Measurements from ENCODE around the gene FAM89A. TPM values are rescaled to one million over a fixed set of nuclear protein-coding genes. Genes with fewer than 3 reads are reported as not detected.
"Not testable (repeated sequence)": the region's sequence is repeated elsewhere in the genome, so short reads cannot be mapped to it uniquely, and the experiment has no call there.

The FAM89A gene
- total and polyA plus RNA-seq, 9 of the 15 experiments (the other 6 are each of a cell fraction or from before 2014, with no cell fraction given), result 8.7 to 66.2 (median 43.3) TPM

- peak; percentile 53; the same call in 1 of the 2 replicates for TF ChIP-seq ELK3 (CRISPR knock-in tag; IDR thresholded peaks at IDR 0.05)
- peak; percentile 24; the same call in 1 of the 2 replicates for TF ChIP-seq GATAD2B (IDR thresholded peaks at IDR 0.05; ENCODE audit: borderline replicate concordance)
- TF ChIP-seq ZMIZ1 (IDR thresholded peaks at IDR 0.05; ENCODE audit: low read depth in 2 of 2, low read length in 2 of 2), result 0 out of 4 replicates have a peak, but pooled peaks of 1 of the 2 experiments have one; percentile 10
- TF ChIP-seq TCF3 (CRISPR knock-in tag; IDR thresholded peaks at IDR 0.05), result peak; percentile 71
- TF ChIP-seq HDGF (IDR thresholded peaks at IDR 0.05), result peak; percentile 55; the same call in 1 of the 2 replicates
- TF ChIP-seq REST (IDR thresholded peaks at IDR 0.05; ENCODE audit: borderline replicate concordance), result not testable (repeated sequence)
- TF ChIP-seq REST (CRISPR knock-in tag; IDR thresholded peaks at IDR 0.05; ENCODE audit: low read depth), result 0 out of 2 replicates have a peak, but pooled peaks have one; percentile 22
- TF ChIP-seq NBN (IDR thresholded peaks at IDR 0.05; ENCODE audit: low read depth), result peak; percentile 32; the same call in 1 of the 2 replicates
- TF ChIP-seq KLF16 (IDR thresholded peaks at IDR 0.05), result peak; percentile 69
- peak in 1 of 2 experiments; percentile 64; a peak in 1 of 4 replicates for TF ChIP-seq ZNF639 (CRISPR knock-in tag; conservative IDR thresholded peaks at IDR 0.05 in 1 of 2, IDR thresholded peaks at IDR 0.05 in 1 of 2)
- TF ChIP-seq NR1H2 (CRISPR knock-in tag; IDR thresholded peaks at IDR 0.05), result 0 out of 2 replicates have a peak, but pooled peaks have one; percentile 52
- TF ChIP-seq KDM1A (IDR thresholded peaks at IDR 0.05), result peak; percentile 89 to 92
Observed at GRCh38 chr1:230984622-230985515, 55.2 kb downstream of the FAM89A start (continued).

Measured in K562 (cell line).